ENCODE measurements around the gene PELI2. TPM values are rescaled to one million over a fixed set of nuclear protein-coding genes. Genes with fewer than 3 reads are reported as not detected.

Gene PELI2
- total and polyA plus RNA-seq, 8 donors: 6.0 to 46.6 (median 32.6) TPM

DNA sequence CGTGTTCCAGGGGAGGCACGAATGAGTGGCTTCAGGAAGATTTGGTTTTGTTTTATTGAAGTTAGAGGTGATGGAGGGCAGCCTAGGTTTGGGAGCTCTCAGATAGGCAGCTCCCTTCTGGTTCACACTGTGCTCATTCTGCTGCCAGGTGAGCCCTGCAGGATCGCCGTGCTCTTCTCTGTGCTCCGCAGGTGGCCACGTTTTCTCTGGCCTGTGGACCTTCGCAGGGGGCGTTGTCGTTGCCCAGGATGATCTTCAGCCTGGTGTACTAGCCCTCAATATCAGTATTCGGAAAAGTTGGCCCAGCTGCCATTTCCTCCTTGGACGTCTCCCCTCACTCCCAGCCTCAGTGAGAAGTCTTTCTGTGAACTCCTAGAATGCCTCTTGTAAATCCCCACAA lies 69.5 kb downstream of the PELI2 start:
- Histone ChIP-seq H3K36me3 (no peaks in the 10 kb centered on the region), H3K9me3 (no peaks in the 10 kb centered on the region), H3K27me3 (no peaks in the 10 kb centered on the region), H3K27ac (no peak overlapping the region), H3K4me3 (no peak overlapping the region), H3K4me1 (peaks cover 14 to 21% (median 15%) of the 10 kb centered on the region in 3 donors)
- no peak for ATAC-seq
- intact Hi-C loops (cut with DNase I): no loop called here
- DNase-seq: no peak
- TF ChIP-seq, protein P1, sequence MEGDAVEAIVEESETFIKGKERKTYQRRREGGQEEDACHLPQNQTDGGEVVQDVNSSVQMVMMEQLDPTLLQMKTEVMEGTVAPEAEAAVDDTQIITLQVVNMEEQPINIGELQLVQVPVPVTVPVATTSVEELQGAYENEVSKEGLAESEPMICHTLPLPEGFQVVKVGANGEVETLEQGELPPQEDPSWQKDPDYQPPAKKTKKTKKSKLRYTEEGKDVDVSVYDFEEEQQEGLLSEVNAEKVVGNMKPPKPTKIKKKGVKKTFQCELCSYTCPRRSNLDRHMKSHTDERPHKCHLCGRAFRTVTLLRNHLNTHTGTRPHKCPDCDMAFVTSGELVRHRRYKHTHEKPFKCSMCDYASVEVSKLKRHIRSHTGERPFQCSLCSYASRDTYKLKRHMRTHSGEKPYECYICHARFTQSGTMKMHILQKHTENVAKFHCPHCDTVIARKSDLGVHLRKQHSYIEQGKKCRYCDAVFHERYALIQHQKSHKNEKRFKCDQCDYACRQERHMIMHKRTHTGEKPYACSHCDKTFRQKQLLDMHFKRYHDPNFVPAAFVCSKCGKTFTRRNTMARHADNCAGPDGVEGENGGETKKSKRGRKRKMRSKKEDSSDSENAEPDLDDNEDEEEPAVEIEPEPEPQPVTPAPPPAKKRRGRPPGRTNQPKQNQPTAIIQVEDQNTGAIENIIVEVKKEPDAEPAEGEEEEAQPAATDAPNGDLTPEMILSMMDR (IDR thresholded peaks at IDR 0.05): no peak
- 90 to 91% methylated on average over 11 of the region's 11 CpGs for WGBS, 2 donors
- FAIRE-seq: no peak

DNA sequence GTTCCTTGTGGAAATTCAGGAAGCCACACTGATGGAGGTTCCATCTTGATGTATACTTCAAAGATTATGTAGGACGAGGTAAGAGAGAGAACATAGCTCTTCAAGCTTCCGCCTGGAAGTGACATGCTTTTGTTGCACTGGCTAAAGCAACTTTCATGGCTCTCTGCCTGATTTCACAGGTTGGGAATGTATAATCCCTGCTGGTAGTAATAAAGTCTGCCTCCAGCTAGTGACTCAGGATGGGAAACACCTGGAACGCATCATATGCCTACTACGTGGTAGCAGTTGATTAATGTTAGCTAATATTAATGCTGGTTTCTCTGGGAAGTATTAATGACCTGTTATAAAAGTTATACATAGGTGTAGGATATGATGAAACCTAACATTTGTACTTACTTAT lies 71.1 kb downstream of the PELI2 start:
- H3K4me1 ChIP-seq: peaks cover 0 to 15% (median 11%) of the 10 kb centered on the region in 3 donors
- 38 to 47% methylated on average over 4 of the region's 4 CpGs for WGBS, 2 donors
- H3K36me3 ChIP-seq: no peaks in the 10 kb centered on the region
- H3K27me3 ChIP-seq: no peaks in the 10 kb centered on the region
- intact Hi-C loops (cut with DNase I): no loop called here
- TF ChIP-seq, protein P1 (IDR thresholded peaks at IDR 0.05): no peak
- no peaks in the 10 kb centered on the region for H3K9me3 ChIP-seq
- FAIRE-seq (no peak), DNase-seq (peak in 1 of 6 donors; percentile 47), ATAC-seq (peak; percentile 33 to 84 (median 70))
- peak overlapping the region in 2 of 4 donors; percentile 1 to 19 for H3K27ac ChIP-seq
- H3K4me3 ChIP-seq: no peak overlapping the region

DNA sequence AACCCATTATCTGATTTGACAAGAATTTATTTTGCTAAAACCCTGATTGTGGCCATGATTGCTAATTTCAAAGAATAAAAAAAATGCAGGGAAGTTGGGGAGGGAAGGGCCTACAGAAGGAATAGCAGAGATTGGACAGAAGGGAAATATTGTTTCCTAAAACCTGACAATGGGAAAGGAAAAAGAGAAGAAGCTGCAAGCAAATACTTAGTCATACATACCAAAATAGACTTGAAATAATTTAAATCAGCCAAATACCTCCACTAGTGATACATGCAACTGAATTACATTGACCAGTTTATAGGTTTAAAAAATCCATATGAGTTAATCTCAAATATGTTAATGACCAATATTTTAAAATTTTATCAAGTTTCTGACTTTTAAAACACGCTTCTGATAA lies 75.1 kb downstream of the PELI2 start:
- H3K27ac ChIP-seq: no peak overlapping the region
- 41 to 51% methylated on average over 1 of the region's 1 CpG for WGBS, 2 donors
- DNase-seq (no peak), ATAC-seq (no peak), FAIRE-seq (no peak)
- TF ChIP-seq, protein P1 (IDR thresholded peaks at IDR 0.05): no peak
- no peak overlapping the region for H3K4me3 ChIP-seq
- intact Hi-C loops (cut with DNase I): loop anchor here in 1 of 3 donors (10.0 kb wide), 1 partner anchor 51 kb away; no protein-coding TSS in a partner anchor
- H3K36me3 ChIP-seq: no peaks in the 10 kb centered on the region
- H3K4me1 ChIP-seq: peaks cover 6 to 17% (median 15%) of the 10 kb centered on the region in 3 donors
- H3K27me3 ChIP-seq: no peaks in the 10 kb centered on the region
- no peaks in the 10 kb centered on the region for H3K9me3 ChIP-seq

DNA sequence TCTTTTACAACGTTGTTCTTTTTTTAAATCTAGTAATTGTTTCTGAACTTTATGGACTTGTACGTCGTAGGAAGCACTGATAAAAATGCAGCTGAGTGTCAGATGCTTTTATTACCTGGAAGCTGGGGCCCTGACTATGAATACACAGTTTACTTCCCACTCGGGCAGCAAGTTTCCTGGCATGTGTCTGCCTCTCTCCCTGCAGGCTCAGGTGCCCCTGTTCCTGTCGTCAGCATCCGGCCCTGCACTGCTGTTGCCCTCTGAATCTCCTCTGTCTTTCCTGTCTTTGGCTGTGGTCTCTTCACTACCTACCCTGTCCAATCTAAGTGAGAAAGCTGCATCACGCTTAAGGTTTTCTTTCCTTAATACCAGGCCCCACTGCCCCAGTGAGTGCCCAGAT lies 75.8 kb downstream of the PELI2 start:
- H3K27me3 ChIP-seq: no peaks in the 10 kb centered on the region
- intact Hi-C loops (cut with DNase I): loop anchor here in 1 of 3 donors (10.0 kb wide), 1 partner anchor 51 kb away; no protein-coding TSS in a partner anchor
- ATAC-seq (no peak), DNase-seq (no peak), FAIRE-seq (no peak)
- H3K36me3 ChIP-seq: no peaks in the 10 kb centered on the region
- H3K27ac ChIP-seq: no peak overlapping the region
- H3K9me3 ChIP-seq: no peaks in the 10 kb centered on the region
- no peak overlapping the region for H3K4me3 ChIP-seq
- peaks cover 6 to 17% (median 15%) of the 10 kb centered on the region in 3 donors for H3K4me1 ChIP-seq
- TF ChIP-seq, protein P1 (IDR thresholded peaks at IDR 0.05): no peak
- 42 to 44% methylated on average over 7 of the region's 7 CpGs for WGBS, 2 donors

DNA sequence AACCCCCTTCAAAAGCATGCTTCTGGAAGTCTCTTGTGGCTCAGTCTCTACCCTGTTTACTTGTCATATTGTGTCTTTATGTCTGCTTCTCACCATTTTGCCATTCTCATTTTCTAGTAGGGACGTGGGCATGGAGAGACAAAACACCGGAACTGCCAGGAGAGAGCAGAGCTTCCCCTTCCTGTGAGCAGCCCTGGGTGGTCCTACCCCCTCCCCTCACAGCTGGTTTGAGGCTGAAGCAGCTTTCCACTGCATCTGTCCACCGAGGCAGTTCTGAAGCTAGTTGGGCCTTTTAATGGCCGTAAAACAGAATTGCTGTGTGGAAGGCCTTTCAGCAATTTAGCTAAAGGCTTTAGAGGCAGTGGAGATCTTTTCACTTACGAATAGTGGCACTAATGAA lies 77.0 kb downstream of the PELI2 start:
- Histone ChIP-seq H3K27me3 (no peaks in the 10 kb centered on the region), H3K36me3 (no peaks in the 10 kb centered on the region), H3K9me3 (no peaks in the 10 kb centered on the region), H3K4me3 (no peak overlapping the region), H3K4me1 (peaks cover 9 to 27% (median 21%) of the 10 kb centered on the region in 3 donors), H3K27ac (peak overlapping the region in 1 of 4 donors; percentile 11)
- no peak for DNase-seq
- FAIRE-seq: no peak
- 68 to 75% methylated on average over 5 of the region's 5 CpGs for WGBS, 2 donors
- no peak for ATAC-seq
- intact Hi-C loops (cut with DNase I): loop anchor here in 1 of 3 donors (10.0 kb wide), 1 partner anchor 50 kb away; no protein-coding TSS in a partner anchor
- TF ChIP-seq, protein P1 (IDR thresholded peaks at IDR 0.05): no peak
